Mucosa of stomach (tissue), 1 donor: ENCODE results near the gene NOSTRIN.
A peak's percentile ranks its signal among the peaks of the same experiment; 100 is the strongest.
"Not testable (repeated sequence)": the region's sequence is repeated elsewhere in the genome, so short reads cannot be mapped to it uniquely, and the experiment has no call there.

Experiments
- H3K27me3 ChIP-seq: one replicate; pipeline ENCODE4 v1.7.0; 2013; ENCODE audit warnings: mild to moderate bottlenecking, low read length; ENCODE audit not compliant: control insufficient read depth, insufficient read depth
- H3K36me3 ChIP-seq: one replicate; pipeline ENCODE4 v1.7.0; 2013; ENCODE audit warnings: low read length; ENCODE audit not compliant: control insufficient read depth, insufficient read depth
- H3K4me1 ChIP-seq: one replicate; pipeline ENCODE4 v1.7.0; 2013; ENCODE audit warnings: mild to moderate bottlenecking, low read length; ENCODE audit not compliant: control insufficient read depth, insufficient read depth
- H3K4me3 ChIP-seq: one replicate; pipeline ENCODE4 v1.7.0; 2013; ENCODE audit warnings: low read length
- H3K9ac ChIP-seq: one replicate; pipeline ENCODE4 v1.7.0; 2013; ENCODE audit warnings: mild to moderate bottlenecking, low read length, moderate library complexity
- H3K9me3 ChIP-seq: one replicate; pipeline ENCODE4 v1.7.0; 2013; ENCODE audit warnings: mild to moderate bottlenecking, low read length, moderate library complexity; ENCODE audit not compliant: control insufficient read depth
- donor health status: Pancreatic carcinoma.

Gene NOSTRIN

GRCh38 chr2:168867164-168867563, 64.7 kb downstream of the NOSTRIN start:
- H3K9me3 ChIP-seq, H3K36me3 ChIP-seq, H3K4me1 ChIP-seq, H3K9ac ChIP-seq, H3K4me3 ChIP-seq, H3K27me3 ChIP-seq: not testable (repeated sequence)

GRCh38 chr2:168870369-168870768, 67.9 kb downstream of the NOSTRIN start:
- H3K9ac ChIP-seq, H3K27me3 ChIP-seq, H3K36me3 ChIP-seq, H3K9me3 ChIP-seq, H3K4me1 ChIP-seq, H3K4me3 ChIP-seq: not testable (repeated sequence)

- not testable (repeated sequence) for H3K36me3 ChIP-seq, H3K9ac ChIP-seq, H3K9me3 ChIP-seq, H3K4me3 ChIP-seq, H3K27me3 ChIP-seq, H3K4me1 ChIP-seq
Observed at GRCh38 chr2:168870824-168871223, 68.4 kb downstream of the NOSTRIN start.

GRCh38 chr2:168874368-168875054, 72.1 kb downstream of the NOSTRIN start:
- Histone ChIP-seq H3K36me3 (no peaks in the 10 kb centered on the region), H3K9me3 (no peaks in the 10 kb centered on the region), H3K27me3 (no peaks in the 10 kb centered on the region), H3K4me3 (no peak overlapping the region), H3K9ac (no peak overlapping the region), H3K4me1 (no peaks in the 10 kb centered on the region)

GRCh38 chr2:168882163-168882562, 79.7 kb downstream of the NOSTRIN start:
- not testable (repeated sequence) for H3K4me1 ChIP-seq, H3K4me3 ChIP-seq, H3K36me3 ChIP-seq, H3K9ac ChIP-seq, H3K9me3 ChIP-seq, H3K27me3 ChIP-seq

- H3K4me3 ChIP-seq: no peak overlapping the region
Observed at GRCh38 chr2:168884975-168885374, 82.5 kb downstream of the NOSTRIN start.

GRCh38 chr2:168889635-168890005, 87.2 kb downstream of the NOSTRIN start:
- Histone ChIP-seq H3K9me3 (no peaks in the 10 kb centered on the region), H3K27me3 (no peaks in the 10 kb centered on the region), H3K9ac (peak overlapping the region; percentile 53), H3K4me1 (no peaks in the 10 kb centered on the region), H3K4me3 (peak overlapping the region; percentile 48), H3K36me3 (no peaks in the 10 kb centered on the region)

More at GRCh38 chr2:168884975-168885374, 82.5 kb downstream of the NOSTRIN start:
- H3K4me1 ChIP-seq: no peaks in the 10 kb centered on the region
- no peaks in the 10 kb centered on the region for H3K27me3 ChIP-seq
- no peaks in the 10 kb centered on the region for H3K36me3 ChIP-seq
- no peak overlapping the region for H3K9ac ChIP-seq
- H3K9me3 ChIP-seq: no peaks in the 10 kb centered on the region

GRCh38 chr2:168890006-168890782, 87.8 kb downstream of the NOSTRIN start, which contains the start of gene SPC25:
SPC25 (minus strand) TSS chr2:168890430; CDS start chr2:168889519, 911 bp downstream.
- Histone ChIP-seq H3K9me3 (no peaks in the 10 kb centered on the region), H3K4me3 (peak within 1 kb of the TSS; percentile 48), H3K36me3 (no peaks in the 10 kb centered on the region), H3K4me1 (no peaks in the 10 kb centered on the region), H3K9ac (peak within 1 kb of the TSS; percentile 53), H3K27me3 (no peaks in the 10 kb centered on the region)

- Histone ChIP-seq H3K9me3 (no peaks in the 10 kb centered on the region), H3K9ac (no peak overlapping the region), H3K4me3 (no peak overlapping the region), H3K36me3 (no peaks in the 10 kb centered on the region), H3K4me1 (no peaks in the 10 kb centered on the region), H3K27me3 (no peaks in the 10 kb centered on the region)
Observed at GRCh38 chr2:168892327-168892726, 89.9 kb downstream of the NOSTRIN start.

- Histone ChIP-seq H3K36me3 (no peaks in the 10 kb centered on the region), H3K4me1 (no peaks in the 10 kb centered on the region), H3K4me3 (no peak overlapping the region), H3K27me3 (no peaks in the 10 kb centered on the region), H3K9me3 (no peaks in the 10 kb centered on the region), H3K9ac (no peak overlapping the region)
Observed at GRCh38 chr2:168894101-168894500, 91.7 kb downstream of the NOSTRIN start.

GRCh38 chr2:168894720-168895119, 92.3 kb downstream of the NOSTRIN start:
- Histone ChIP-seq H3K27me3 (no peaks in the 10 kb centered on the region), H3K36me3 (no peaks in the 10 kb centered on the region), H3K9me3 (no peaks in the 10 kb centered on the region), H3K9ac (no peak overlapping the region), H3K4me1 (no peaks in the 10 kb centered on the region), H3K4me3 (no peak overlapping the region)

- Histone ChIP-seq H3K9ac (no peak overlapping the region), H3K4me1 (no peaks in the 10 kb centered on the region)
Observed at GRCh38 chr2:168895771-168896170, 93.3 kb downstream of the NOSTRIN start.

More at GRCh38 chr2:168895771-168896170, 93.3 kb downstream of the NOSTRIN start:
- H3K4me3 ChIP-seq: no peak overlapping the region
- H3K9me3 ChIP-seq: no peaks in the 10 kb centered on the region
- no peaks in the 10 kb centered on the region for H3K36me3 ChIP-seq
- no peaks in the 10 kb centered on the region for H3K27me3 ChIP-seq
